GM23338 (cell line): Measurements from ENCODE around the gene PTTG1IP.

Experiments
- EZH2 ChIP-seq: fragments of 200-600 bp; sonication (generic); IDR thresholded peaks from one replicate; pipeline ENCODE4 v1.8.0; 2017; ENCODE audit warnings: antibody characterized with exemption, mild to moderate bottlenecking, low read depth; ENCODE audit not compliant: unreplicated experiment
- EZH2phosphoT487 ChIP-seq: fragments of 200-600 bp; sonication (generic); IDR thresholded peaks from one replicate; pipeline ENCODE4 v1.8.1; 2018; ENCODE audit warnings: antibody characterized with exemption; ENCODE audit not compliant: unreplicated experiment
- POLR2AphosphoS5 ChIP-seq: IDR thresholded peaks from 2 replicates; pipeline ENCODE4 v1.6.1; 2016; ENCODE audit warnings: antibody characterized with exemption, low read depth
- STAT1 ChIP-seq: IDR thresholded peaks from one replicate; pipeline ENCODE4 v1.6.1; 2016; ENCODE audit warnings: antibody characterized with exemption; ENCODE audit not compliant: unreplicated experiment
- TF ChIP-seq, protein P1 (sequence below), 2 experiments: fragments of 200-600 bp in 1 of 2; sonication (generic) in 1 of 2; conservative IDR thresholded peaks; 2 replicates each; pipeline versions ENCODE4 v1.5.1 to v1.6.1; 2016 to 2017; ENCODE audit warnings: antibody characterized with exemption in 2 of 2, low read depth in 2 of 2, mild to moderate bottlenecking in 2 of 2, moderate library complexity in 1 of 2
- TF ChIP-seq, protein P2 (sequence below): IDR thresholded peaks from one replicate; pipeline ENCODE4 v1.6.1; 2018; ENCODE audit warnings: antibody characterized with exemption; ENCODE audit not compliant: unreplicated experiment

DNA sequence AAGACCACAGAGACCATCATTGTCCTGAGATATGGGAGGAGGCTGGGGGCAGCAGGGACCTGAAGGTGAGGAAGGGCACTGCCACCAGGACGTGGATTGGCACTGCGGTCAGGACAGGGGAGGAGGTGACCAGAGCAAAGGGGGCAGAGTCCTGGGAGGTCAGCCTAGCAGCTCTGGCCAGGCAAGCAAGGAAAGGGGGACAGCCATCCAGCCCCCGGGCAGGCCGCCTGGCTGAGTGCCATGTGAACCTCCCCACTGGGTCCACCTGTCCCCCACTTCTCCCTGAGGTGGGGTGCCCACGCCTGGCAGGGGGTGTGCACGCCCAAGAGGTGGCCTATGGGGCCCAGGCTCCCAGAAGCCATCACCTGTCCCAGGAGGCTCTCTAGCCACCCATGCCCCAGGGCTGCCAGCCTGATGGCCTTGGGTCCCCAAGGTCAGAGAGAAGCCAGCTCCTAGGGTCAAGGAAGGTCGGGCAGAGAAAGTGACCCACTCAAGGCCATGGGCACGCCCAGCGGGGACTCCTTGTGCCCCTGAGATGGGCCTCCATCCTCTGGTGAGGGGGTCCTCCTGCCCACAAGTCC lies 17.6 kb upstream of the PTTG1IP start:
- TF ChIP-seq EZH2 (no peak), EZH2phosphoT487 (no peak), POLR2AphosphoS5 (no peak), STAT1 (no peak)
- TF ChIP-seq, protein P1, sequence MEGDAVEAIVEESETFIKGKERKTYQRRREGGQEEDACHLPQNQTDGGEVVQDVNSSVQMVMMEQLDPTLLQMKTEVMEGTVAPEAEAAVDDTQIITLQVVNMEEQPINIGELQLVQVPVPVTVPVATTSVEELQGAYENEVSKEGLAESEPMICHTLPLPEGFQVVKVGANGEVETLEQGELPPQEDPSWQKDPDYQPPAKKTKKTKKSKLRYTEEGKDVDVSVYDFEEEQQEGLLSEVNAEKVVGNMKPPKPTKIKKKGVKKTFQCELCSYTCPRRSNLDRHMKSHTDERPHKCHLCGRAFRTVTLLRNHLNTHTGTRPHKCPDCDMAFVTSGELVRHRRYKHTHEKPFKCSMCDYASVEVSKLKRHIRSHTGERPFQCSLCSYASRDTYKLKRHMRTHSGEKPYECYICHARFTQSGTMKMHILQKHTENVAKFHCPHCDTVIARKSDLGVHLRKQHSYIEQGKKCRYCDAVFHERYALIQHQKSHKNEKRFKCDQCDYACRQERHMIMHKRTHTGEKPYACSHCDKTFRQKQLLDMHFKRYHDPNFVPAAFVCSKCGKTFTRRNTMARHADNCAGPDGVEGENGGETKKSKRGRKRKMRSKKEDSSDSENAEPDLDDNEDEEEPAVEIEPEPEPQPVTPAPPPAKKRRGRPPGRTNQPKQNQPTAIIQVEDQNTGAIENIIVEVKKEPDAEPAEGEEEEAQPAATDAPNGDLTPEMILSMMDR (conservative IDR thresholded peaks at IDR 0.05; ENCODE audit: low read depth in 2 of 2): no peak
- TF ChIP-seq, protein P2, sequence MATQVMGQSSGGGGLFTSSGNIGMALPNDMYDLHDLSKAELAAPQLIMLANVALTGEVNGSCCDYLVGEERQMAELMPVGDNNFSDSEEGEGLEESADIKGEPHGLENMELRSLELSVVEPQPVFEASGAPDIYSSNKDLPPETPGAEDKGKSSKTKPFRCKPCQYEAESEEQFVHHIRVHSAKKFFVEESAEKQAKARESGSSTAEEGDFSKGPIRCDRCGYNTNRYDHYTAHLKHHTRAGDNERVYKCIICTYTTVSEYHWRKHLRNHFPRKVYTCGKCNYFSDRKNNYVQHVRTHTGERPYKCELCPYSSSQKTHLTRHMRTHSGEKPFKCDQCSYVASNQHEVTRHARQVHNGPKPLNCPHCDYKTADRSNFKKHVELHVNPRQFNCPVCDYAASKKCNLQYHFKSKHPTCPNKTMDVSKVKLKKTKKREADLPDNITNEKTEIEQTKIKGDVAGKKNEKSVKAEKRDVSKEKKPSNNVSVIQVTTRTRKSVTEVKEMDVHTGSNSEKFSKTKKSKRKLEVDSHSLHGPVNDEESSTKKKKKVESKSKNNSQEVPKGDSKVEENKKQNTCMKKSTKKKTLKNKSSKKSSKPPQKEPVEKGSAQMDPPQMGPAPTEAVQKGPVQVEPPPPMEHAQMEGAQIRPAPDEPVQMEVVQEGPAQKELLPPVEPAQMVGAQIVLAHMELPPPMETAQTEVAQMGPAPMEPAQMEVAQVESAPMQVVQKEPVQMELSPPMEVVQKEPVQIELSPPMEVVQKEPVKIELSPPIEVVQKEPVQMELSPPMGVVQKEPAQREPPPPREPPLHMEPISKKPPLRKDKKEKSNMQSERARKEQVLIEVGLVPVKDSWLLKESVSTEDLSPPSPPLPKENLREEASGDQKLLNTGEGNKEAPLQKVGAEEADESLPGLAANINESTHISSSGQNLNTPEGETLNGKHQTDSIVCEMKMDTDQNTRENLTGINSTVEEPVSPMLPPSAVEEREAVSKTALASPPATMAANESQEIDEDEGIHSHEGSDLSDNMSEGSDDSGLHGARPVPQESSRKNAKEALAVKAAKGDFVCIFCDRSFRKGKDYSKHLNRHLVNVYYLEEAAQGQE: no peak
